ENCODE data around the gene AGTR1.

DNA sequence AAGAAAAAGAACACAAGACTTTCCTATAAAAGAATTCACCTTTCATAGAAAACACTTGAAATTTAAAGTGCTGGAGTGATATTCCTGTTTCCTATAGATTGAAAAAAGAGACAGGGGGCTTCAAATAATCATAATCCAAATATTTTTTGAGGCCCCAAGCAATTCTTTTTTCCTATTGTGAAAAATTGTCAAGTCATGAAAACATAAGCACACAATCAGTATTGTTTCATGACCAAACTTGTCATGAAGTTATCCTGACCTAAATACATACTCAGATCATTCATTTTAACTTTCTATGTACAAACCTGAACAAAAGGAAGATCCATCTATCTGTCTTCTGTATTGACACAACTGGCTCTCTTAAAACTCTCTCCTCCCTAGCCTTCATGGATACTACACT is 57.9 kb downstream of the AGTR1 start:
- TF ChIP-seq, protein P1, sequence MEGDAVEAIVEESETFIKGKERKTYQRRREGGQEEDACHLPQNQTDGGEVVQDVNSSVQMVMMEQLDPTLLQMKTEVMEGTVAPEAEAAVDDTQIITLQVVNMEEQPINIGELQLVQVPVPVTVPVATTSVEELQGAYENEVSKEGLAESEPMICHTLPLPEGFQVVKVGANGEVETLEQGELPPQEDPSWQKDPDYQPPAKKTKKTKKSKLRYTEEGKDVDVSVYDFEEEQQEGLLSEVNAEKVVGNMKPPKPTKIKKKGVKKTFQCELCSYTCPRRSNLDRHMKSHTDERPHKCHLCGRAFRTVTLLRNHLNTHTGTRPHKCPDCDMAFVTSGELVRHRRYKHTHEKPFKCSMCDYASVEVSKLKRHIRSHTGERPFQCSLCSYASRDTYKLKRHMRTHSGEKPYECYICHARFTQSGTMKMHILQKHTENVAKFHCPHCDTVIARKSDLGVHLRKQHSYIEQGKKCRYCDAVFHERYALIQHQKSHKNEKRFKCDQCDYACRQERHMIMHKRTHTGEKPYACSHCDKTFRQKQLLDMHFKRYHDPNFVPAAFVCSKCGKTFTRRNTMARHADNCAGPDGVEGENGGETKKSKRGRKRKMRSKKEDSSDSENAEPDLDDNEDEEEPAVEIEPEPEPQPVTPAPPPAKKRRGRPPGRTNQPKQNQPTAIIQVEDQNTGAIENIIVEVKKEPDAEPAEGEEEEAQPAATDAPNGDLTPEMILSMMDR (IDR thresholded peaks at IDR 0.05; ENCODE audit: low read length), result no peak
- no peak for TF ChIP-seq EZH2 (IDR thresholded peaks at IDR 0.05; ENCODE audit: borderline replicate concordance, low read length)

Data from OCI-LY1 (cell line).